Stimulated activated CD4-positive, alpha-beta T cell treated with anti-CD3 and anti-CD28 coated beads, Interleukin-1b, Interleukin-23, amount 100 ng/mL, for 4 hours (primary cell): Measurements from ENCODE around the gene HHATL.
"Not testable (repeated sequence)": the region's sequence is repeated elsewhere in the genome, so short reads cannot be mapped to it uniquely, and the experiment has no call there.

ENCODE experiments used
- DNase-seq, 2 donors: peaks; one replicate each; pipeline ENCODE4 v3.0.0-alpha.2; 2020; ENCODE audit warnings: low read depth in 2 of 2

HHATL gene

DNA sequence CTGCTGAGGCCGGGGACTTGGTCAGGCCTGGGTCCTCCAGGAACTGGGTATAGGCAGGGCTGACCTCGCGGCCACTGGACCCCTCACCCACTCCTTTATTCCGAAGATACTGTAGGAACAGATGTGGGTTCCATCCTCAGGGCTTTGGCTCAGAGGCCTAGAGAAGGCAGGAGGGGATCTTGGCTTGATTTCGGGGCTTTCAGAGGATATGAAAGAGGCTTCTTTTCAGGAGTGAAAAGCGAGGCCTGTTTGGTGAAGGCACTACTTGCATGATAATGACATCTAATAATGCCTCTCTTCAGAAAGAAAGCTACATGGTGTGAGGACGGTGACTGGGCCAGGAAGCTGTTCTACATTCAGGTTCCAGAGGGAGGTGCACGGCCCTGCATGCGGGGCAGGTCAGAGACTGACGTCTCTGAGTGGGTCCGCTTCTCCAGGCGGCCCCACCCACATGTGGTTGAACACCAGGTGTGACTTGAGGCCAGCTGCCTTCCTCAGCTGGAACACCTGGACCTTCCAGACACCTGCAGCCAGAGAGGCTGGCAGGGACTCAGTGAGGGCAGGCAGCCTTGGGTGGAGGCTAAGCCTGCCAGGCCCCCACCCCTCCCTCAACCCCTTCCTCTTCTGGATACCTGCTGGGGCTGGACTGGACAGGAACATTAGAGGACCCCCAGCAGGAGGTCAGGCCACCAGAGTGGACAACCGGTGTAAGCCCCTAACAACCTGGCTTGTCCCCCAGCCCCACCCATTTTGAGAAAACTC is 31.1 kb upstream of the HHATL start:
- no peak for DNase-seq

DNA sequence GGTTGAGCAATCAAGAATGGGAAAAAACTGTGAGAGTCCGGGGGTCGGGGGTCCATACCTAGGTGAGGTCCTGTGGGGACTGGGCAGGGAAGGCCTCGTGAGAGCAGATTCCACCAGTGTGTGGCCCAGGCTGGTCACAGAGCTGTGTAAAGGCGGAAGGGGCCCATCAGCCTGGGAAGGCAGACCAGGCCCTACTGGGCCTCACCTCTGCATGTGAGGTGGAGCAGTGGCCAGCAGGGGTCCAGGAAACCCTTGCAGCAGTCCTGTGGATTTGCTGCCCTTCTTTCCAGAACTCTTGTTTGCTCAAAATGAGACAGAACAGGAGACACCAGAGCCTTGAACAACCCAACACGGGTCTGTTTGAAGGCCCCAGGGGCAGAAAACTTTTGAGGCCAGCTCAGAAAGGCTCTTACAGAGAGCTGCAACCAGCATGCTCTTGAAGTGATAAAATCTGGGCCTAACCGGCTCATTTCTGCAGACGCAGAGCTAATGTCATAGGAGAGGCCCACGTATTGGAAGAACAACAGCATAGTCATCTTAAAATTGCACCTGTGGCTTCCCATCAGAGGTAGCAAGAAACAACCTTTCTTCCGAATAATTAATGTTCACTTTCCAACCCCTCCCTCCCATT is 30.3 kb upstream of the HHATL start:
- DNase-seq = no peak

DNA sequence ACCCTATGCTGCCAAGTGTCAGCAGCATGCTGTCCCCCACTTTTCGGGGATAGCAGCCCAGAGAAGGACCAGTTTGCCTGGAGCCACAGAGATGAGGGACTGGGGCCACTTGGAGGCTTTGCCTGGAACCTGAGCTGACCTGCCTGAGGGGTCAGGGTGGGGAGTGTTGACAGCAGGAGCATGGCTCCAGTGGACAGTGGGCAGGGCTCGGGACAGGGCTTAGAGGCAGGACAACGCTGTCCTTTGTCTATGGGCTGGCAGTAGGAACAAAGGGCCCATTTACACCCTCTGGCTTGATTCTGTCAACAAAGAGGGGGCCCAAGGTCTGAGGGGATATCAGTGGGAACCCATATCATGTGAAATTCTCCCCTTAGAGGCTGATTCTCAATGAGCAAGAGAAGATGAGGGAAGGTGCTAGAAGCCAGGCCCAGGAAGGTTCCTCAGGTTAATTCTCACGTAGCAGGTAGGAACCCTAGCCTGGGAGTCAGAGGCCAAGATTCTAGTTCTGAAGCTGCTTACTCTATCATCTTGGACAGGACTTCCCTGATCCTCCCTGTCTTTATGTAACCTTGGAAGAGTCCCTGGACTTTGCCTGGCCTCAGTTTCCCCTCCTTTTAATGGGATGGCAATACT is 29.7 kb upstream of the HHATL start:
- no peak for DNase-seq

DNA sequence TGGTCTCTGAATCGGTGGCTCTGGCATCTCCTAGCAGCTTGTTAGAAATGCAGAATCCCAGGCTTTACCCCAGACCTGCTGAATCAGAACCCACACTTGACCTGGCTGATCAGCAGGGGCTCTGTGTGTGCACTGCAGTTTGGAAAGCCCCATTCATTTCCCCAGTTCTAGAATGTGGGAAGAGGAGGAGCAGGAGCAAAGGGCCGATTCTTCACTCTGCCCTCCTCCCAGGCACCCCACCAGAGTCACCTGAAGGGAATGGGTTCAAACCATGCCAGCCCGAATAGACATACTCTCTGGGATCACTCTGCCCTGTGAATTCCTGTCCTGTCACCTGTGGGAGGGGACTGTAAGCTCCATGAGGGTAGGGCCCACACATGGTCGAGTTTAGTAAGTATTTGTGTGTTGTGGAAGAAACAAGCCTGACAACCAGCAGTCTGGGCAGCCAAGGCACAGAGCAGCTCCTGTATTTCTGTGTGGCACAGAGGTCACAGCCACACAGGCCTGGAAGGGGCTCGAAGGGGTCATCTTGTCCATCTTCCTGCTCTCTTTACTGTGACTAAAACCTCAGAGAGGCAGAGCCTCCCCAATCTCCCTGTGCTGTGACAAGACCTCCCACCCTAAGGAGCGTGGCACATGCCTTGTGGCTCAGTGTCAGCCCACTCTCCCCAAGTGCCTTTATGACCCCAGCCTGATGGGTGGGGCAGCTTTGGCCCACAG is 29.0 kb upstream of the HHATL start:
- DNase-seq = no peak

DNA sequence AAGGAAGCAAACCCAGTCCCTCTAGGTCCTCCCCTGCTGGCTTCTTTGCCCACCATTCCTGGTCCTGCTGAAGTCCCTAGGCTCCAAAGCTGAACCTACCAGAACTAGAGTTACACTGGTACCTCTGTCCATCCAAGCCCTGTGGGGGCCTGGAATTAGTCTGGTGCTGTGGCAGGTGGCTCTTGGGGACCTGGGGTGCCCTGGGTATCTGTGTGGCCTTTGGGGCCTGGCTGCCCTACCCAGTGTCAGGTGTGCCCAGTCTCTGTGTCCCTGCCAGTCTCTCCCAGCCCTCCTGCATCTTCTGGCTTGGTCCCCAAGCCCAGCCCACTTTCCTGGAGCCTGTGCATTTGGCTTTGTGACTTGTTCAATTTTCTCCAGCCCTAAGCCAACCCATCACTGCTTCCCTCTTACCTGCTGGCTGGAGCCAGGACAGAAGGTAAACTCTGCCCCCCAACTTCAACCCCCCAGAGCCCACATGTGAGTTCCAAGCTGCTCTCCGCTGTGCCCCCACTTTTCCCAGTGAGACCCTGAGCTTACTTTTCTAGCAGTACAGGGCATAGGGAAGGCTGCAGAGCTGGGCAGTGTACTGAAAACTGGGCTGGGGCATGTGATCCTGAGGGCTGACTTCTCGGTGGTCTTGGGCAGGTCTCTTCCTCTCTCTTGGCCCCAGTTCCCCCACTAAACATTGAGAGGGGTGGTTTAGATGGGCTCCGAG is 28.3 kb upstream of the HHATL start:
- DNase-seq = no peak

DNA sequence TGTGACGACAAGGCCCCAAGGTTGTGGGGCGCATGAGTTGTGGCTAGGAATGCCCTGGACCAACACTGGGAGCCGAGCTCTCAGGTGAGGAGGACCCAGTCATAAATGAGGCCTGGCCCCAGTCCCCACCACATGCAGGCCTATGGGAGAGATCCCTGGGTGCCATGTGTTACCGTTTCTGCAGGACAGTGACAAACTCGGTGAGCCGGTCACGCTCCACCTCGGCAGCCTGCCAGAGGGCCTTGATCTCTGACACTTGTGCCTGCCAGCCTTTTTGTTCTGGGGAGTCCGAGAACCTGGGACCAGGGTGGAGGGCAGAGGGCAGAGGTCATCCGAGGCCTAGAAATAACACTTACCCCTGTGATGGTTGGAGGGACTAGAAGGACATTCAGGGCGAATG is 27.7 kb upstream of the HHATL start:
- DNase-seq = no peak

DNA sequence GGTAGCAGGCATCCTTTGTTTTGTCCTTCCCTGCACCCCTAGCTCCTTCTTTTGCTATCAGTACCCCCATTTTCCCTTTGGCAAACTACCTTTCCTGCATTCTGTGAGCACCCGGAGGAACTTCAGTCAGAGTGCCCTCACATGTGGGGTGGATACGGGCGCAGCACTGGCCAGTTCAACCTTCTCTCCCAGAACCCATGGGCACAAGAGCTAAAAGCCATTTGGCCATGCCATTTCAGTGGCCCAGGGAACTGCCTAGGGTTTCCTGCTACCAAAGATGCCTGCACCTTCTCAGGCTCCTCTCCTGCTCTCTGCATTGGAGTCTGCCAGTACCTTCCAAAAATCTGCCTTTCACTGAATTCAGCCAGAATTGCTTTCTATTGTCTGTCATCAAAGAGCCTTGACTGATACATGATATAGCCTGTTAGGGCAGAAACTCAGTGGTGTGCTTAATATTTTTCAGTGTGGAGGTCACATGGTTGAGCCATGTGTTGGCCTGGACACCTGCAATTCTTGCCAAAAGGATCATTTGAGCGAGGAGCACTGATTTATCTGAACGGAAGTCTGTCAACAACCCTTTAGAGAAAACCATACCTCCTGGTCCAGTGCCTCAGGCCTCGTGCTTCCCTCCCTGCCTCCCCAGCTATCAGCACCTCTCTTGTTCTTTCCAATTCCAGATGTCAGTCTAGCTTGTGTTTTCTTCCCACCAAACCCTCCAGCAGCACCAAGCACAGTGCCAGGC is 27.0 kb upstream of the HHATL start:
- DNase-seq = no peak

DNA sequence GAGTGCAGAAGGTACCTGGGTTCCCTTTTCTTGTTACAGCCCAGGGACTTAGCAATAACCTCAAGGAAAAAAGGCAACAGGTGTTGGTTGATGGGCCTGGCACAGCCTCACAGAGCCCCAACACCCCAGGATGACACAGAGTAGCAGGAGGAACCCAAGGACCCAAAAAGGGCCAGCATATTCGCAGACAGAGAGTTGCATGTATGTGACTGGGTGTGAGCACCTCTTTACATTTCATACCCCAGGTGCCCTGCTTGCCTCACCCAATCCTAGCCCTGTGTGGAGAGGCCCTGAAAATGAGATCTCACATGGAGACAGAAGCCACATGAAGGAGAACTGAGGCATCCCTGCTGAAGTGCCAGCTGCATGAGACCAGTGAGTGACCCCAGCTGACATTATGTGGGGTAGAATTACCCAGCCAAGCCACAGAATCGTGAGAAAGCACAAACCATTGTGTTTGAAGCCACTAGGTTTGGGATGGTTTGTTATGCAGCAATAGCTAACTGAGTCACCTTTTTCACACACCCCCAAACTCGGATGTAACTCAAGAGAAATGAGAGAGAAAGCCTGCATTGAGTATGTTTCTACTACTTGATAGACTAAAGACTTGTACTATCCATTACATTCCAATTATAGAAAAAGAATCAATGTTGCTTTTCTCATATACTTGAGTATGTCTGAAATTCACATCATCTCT is 26.2 kb upstream of the HHATL start:
- DNase-seq = no peak

DNA sequence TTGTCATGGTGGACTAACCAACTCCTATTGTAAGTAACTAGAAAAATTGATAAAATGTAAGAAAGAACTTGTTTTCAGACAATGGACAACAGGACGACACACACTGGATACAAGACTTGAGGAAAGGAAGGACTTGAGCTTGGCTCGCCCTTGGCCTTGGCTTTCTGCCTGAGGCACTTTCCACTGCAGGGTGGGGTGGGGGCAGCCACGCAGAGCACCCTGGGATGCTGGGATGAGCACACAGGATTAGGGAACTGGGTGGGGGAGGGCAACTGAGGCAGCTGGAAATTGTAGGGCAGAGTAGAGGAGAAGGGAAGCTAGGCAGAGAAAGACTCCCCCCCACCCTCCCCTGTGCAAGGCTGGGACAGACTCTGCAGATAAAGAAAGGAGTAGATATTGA is 25.5 kb upstream of the HHATL start:
- DNase-seq = no peak

DNA sequence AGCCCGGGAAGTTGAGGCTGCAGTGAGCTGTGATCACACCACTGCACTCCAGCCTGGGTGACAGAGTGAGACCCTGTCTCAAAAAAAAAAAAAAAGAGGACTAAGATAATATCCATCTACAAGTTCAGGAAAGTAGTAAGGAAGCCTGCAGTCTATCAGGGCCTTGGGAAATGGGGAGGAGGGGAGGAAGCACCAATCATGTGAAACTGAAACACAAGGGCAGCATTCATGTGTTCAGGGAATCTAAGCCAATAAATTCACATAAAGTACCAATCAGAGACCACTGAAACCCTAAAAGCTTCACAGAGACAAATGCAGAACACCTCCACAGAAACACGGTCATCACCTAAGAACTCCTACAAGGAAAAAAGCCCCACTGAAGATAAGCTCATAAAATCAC is 22.9 kb upstream of the HHATL start:
- DNase-seq = no peak

DNA sequence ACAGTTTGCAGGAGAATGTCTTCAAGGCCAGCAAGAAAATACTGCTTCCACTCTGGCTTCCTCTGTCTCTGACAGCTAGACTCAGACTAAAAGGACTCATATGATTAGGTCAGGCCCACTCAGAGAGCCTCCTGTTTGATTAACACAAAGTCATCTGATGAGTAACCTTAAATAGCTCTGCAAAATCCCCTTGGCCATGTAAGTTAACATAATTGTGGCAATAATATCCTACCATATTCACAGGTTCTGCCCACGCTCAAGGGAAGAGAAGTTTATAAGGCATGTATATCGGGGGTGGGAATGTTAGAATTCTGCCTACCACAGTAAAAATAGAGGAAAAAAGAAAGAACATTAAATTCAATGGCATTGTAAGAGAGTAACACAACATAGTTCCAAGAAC is 20.6 kb upstream of the HHATL start:
- DNase-seq = no peak

DNA sequence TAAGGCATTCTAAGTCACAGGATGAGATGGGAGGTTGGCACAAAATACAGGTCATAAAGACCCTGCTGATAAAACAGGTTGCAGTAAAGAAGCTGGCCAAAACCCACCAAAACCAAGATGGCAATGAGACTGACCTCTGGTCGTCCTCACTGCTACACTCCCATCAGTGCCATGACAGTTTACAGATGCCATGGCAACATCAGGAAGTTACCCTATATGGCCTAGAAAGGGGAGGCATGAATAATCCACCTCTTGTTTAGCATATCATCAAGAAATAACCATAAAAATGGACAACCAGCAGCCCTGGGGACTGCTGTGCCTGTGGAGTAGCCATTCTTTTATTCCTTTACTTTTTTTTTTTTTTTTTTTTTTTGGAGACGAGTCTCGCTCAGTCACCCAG is 19.8 kb upstream of the HHATL start:
- not testable (repeated sequence) for DNase-seq

DNA sequence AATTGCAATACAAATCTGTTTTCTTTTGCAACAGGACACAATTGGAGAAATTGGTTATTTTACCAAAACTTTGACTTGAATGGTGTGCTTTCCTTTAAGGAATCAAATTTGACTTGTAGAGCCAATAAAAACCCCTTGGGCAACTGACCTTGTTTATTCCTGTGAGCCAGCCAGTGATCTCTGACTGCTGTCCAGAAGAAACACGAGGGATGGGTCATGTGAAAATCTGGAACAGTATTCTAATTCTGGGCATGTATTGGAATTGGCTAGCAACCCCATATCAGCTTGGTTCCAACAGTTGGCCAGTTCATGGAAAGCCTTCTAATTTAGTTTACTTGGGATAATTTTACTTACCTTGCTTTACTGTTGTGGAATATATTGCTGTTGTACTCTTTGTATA is 19.1 kb upstream of the HHATL start:
- no peak for DNase-seq

DNA sequence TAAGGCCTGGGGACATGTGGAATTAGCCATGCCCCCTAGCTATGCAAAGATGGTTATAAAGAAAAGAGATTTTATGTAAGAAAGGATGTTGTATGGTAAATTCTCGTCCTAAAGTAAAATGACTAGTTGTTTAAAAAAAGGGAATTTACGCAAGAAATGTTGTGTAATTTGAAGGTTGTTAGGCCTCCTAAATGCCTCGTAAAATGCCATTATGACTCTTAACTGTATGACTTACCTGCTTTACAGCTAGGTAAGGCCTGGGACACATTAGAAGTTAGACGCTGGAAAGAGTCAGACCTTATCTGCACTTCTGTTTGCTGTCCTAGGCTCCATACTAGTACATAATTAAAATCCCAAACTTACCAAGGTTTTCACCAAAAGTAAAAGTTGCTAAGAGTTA is 17.5 kb upstream of the HHATL start:
- DNase-seq = no peak

DNA sequence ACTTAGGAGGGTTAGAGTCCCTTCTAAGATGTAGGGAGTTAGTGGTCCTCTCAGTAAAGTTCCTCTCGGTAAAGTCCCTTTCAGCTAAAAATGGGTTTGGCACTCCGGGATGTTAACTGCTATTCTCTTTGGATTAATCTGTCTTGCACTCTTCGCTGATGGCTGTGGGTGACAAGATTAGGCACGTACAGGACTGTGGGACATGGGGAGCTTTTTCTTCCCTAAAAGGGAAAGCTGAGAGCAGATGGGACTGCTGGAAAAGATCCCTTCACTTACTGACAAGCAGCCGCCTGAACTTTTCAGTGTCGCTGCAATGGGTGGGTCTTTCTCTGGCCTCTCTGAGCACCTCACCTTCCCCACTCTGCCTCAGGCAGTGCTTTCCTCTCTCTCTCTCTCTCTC is 16.4 kb upstream of the HHATL start:
- DNase-seq = no peak

DNA sequence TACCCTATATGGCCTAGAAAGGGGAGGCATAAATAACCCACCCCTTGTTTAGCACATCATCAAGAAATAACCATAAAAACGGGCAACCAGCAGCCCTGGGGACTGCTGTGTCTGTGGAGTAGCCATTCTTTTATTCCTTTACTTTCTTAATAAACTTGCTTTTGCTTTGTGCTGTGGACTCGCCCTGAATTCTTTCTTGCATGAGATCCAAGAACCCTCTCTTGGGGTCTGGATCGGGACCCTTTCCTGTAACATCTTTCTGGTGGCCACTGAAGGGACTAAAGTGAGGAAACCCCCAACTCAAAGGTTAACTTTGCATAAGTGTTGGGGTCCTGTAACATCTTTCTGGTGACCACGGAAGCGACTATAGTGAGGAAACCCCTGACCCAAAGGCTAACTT is 15.7 kb upstream of the HHATL start:
- DNase-seq = no peak

DNA sequence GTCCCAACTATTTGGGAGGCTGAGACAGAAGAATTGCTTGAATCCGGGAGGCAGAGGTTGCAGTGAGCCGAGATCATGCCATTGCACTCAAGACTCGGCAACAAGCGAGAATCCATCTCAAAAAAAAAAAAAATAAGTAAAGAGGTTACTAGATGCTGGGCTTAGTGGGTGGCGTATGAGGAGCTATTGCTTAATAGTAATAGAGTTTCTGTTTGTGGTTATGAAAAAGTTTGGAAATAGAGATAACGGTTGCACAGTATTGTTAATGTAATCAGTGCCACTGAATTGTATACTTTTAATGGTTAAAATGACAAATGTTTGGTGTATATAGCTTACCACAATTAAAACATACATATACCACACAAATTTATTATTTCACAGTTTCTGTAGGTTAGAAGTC is 14.7 kb upstream of the HHATL start:
- DNase-seq = no peak

DNA sequence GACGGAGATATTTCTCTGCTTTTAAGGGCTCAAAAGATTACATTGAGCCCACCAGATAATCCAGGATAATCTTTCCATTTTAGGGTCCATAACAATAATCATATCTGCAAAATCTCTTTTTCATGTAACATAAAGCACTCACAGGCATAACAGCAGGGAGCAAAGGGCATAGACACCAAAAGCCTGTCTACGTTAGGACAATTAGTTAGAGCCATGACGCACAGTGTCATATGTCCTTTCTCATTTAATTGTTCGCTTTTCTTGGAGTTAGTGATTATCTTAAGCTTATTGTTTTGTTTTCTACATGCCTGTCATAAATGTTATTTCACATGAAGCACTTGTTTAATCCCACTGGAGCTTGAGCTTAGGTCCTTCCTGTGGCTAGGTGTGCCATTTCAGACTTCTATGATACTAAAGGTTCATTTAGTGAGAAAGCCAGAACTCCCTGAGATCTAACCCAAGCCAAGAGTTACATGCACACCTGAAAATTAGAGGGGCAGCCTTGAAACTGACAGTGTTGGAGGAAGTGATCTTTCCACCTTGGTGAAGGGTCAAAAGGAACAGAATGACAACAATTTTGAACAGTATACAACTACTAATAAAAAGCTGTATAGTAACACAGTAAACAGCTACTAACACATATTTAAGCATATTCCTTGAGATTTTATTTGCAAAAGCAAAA is 11.7 kb upstream of the HHATL start:
- DNase-seq = no peak

DNA sequence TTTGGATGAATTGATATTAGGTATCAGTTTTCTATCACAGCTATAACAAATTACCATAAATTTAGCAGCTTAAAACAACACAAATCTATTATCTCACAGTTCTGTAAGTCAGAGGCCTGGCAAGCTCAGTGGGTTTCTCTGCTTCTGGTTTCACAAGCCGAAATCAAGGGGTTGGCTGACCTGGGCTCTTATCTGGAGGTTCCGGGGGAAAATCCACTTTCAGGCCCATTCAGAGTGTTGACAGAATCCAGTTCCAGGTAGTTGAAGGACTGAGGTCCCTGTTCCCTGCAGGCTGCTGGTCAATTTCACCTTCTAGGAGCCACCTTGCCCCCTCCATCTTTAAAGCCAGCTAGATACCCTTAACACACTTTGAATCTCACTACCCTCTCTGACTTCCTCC is 11.1 kb upstream of the HHATL start:
- no peak for DNase-seq
